SK-N-SH (cell line): ENCODE data around the gene NLRP7. TPM values are rescaled to one million over a fixed set of nuclear protein-coding genes. Genes with fewer than 3 reads are reported as not detected.

Experiments
- CTCF ChIA-PET: fragments of 300-600, 350-600 bp; formaldehyde crosslinking; extraction: SDS; loops from one replicate; lab custom pipeline; 2021; lab: Yijun Ruan, JAX
- POLR2A ChIA-PET: fragments of 350-600 bp; sonication (Branson Sonifier 250); formaldehyde crosslinking; extraction: SDS; loops from one replicate; lab custom pipeline; 2020; ENCODE audit warnings: antibody characterized with exemption, inconsistent platforms; lab: Yijun Ruan, JAX
- DNase-seq: peaks from one replicate; pipeline ENCODE4 v3.0.0; 2012
- H2AFZ ChIP-seq: fragments of 200-600 bp; sonication (generic); 2 replicates; pipeline ENCODE4 v1.8.1; 2016; ENCODE audit warnings: antibody characterized with exemption, mild to moderate bottlenecking, low read depth
- H3F3A ChIP-seq: fragments of 200-600 bp; sonication (generic); replicated peaks from 2 replicates; pipeline ENCODE3; 2016; ENCODE audit warnings: antibody characterized with exemption, mild to moderate bottlenecking; ENCODE audit not compliant: insufficient read depth
- H3K27ac ChIP-seq, 2 experiments: fragments of 200-500 bp in 1 of 2; fragments of 200-600 bp in 1 of 2; sonication (Bioruptor generic) in 1 of 2; sonication (generic), shearing (Covaris generic) in 1 of 2; 2 replicates each; pipeline versions ENCODE4 v1.5.1 to v1.6.1; 2014 to 2016; ENCODE audit warnings: low read depth in 2 of 2, inconsistent platforms in 1 of 2, low read length in 1 of 2, mild to moderate bottlenecking in 1 of 2, mixed read lengths in 1 of 2
- H3K27me3 ChIP-seq: fragments of 200-600 bp; sonication (generic), shearing (Covaris generic); 2 replicates; pipeline ENCODE4 v1.6.1; 2016; ENCODE audit warnings: mixed run types; ENCODE audit not compliant: insufficient read depth
- H3K36me3 ChIP-seq, 2 experiments: fragments of 200-500 bp in 1 of 2; fragments of 200-600 bp in 1 of 2; sonication (Bioruptor generic) in 1 of 2; sonication (generic) in 1 of 2; replicated peaks in 1 of 2; 2 replicates each; pipeline versions ENCODE3 to v1.5.1; 2014 to 2016; ENCODE audit warnings: low read length in 1 of 2, mild to moderate bottlenecking in 1 of 2; ENCODE audit not compliant: insufficient read depth in 2 of 2, control insufficient read depth in 1 of 2
- H3K4me1 ChIP-seq, 2 experiments: fragments of 200-500 bp in 1 of 2; fragments of 200-600 bp in 1 of 2; sonication (Bioruptor generic) in 1 of 2; sonication (generic), shearing (Covaris generic) in 1 of 2; 2 replicates each; pipeline versions ENCODE4 v1.5.1 to v1.6.1; 2014 to 2016; ENCODE audit warnings: low read depth in 1 of 2, low read length in 1 of 2, mixed run types in 1 of 2; ENCODE audit not compliant: insufficient read depth in 2 of 2, control insufficient read depth in 1 of 2
- H3K4me2 ChIP-seq: fragments of 200-600 bp; sonication (generic), shearing (Covaris generic); 2 replicates; pipeline ENCODE4 v1.6.1; 2017; ENCODE audit warnings: mixed run types
- H3K4me3 ChIP-seq, 2 experiments: fragments of 200-500 bp in 1 of 2; fragments of 200-600 bp in 1 of 2; sonication (Bioruptor generic) in 1 of 2; sonication (generic), shearing (Covaris generic) in 1 of 2; 2 replicates each; pipeline versions ENCODE4 v1.5.1 to v1.8.1; 2014 to 2016; ENCODE audit warnings: low read depth in 2 of 2, inconsistent platforms in 1 of 2, low read length in 1 of 2, mild to moderate bottlenecking in 1 of 2, mixed read lengths in 1 of 2, moderate library complexity in 1 of 2
- H3K79me2 ChIP-seq: fragments of 200-600 bp; sonication (generic); 2 replicates; pipeline ENCODE4 v1.8.1; 2017; ENCODE audit warnings: mild to moderate bottlenecking; ENCODE audit not compliant: insufficient read depth
- H3K9ac ChIP-seq: fragments of 200-600 bp; sonication (generic); 2 replicates; pipeline ENCODE4 v1.6.1; 2017; ENCODE audit warnings: mixed run types
- H3K9me2 ChIP-seq: fragments of 200-600 bp; sonication (generic); 2 replicates; pipeline ENCODE4 v1.6.1; 2017; ENCODE audit warnings: mixed run types
- H3K9me3 ChIP-seq: fragments of 200-600 bp; sonication (generic); 2 replicates; pipeline ENCODE4 v1.6.1; 2017; ENCODE audit warnings: mixed run types, mild to moderate bottlenecking, moderate library complexity
- H4K20me1 ChIP-seq: fragments of 200-600 bp; sonication (generic); 2 replicates; pipeline ENCODE4 v1.6.1; 2017; ENCODE audit warnings: mild to moderate bottlenecking, mixed run types; ENCODE audit not compliant: insufficient read depth
- EP300 ChIP-seq, 2 experiments: IDR thresholded peaks; 2 replicates each; pipeline versions ENCODE4 v1.4.0 to v1.6.1; 2012; ENCODE audit warnings: borderline replicate concordance in 1 of 2, low read depth in 1 of 2, low read length in 1 of 2
- EZH2phosphoT487 ChIP-seq: fragments of 200-600 bp; sonication (generic); IDR thresholded peaks from 2 replicates; pipeline ENCODE4 v1.6.1; 2017; ENCODE audit warnings: low read depth, mixed run types, mild to moderate bottlenecking, antibody characterized with exemption, moderate library complexity, borderline replicate concordance
- FOSL2 ChIP-seq: IDR thresholded peaks from 2 replicates; pipeline ENCODE4 v1.4.0; 2012; ENCODE audit warnings: low read depth, mild to moderate bottlenecking, moderate library complexity, borderline replicate concordance
- FOXJ3 ChIP-seq: sonication (generic); formaldehyde crosslinking; IDR thresholded peaks from 2 replicates; pipeline ENCODE4 v1.5.1; 2020; ENCODE audit warnings: mild to moderate bottlenecking, missing genetic modification reagents
- FOXM1 ChIP-seq: IDR thresholded peaks from 2 replicates; pipeline ENCODE4 v1.4.0; 2012; ENCODE audit warnings: low read depth, mild to moderate bottlenecking
- NFIC ChIP-seq: IDR thresholded peaks from 2 replicates; pipeline ENCODE4 v1.4.0; 2012; ENCODE audit warnings: borderline replicate concordance
- RAD21 ChIP-seq: IDR thresholded peaks from 2 replicates; pipeline ENCODE4 v1.6.1; 2012; ENCODE audit warnings: mild to moderate bottlenecking, low read length
- RCOR1 ChIP-seq: fragments of 150-350 bp; IDR thresholded peaks from 2 replicates; pipeline ENCODE4 v1.6.1; 2017; ENCODE audit warnings: antibody characterized with exemption, low read length
- RXRA ChIP-seq: IDR thresholded peaks from 2 replicates; pipeline ENCODE4 v1.4.0; 2012; ENCODE audit warnings: low read depth, mild to moderate bottlenecking, borderline replicate concordance
- SIN3A ChIP-seq: IDR thresholded peaks from 2 replicates; pipeline ENCODE4 v1.6.1; 2012; ENCODE audit warnings: low read depth, mild to moderate bottlenecking, low read length, moderate library complexity, borderline replicate concordance
- WGBS: methylation state at CpG from one replicate; pipeline ENCODE4 v1.1.6; 2017; ENCODE audit warnings: low lambda C conversion rate; 5-methylcytosine and 5-hydroxymethylcytosine counted together
- polyA plus RNA-seq, 3 experiments: library from polyadenylated mRNA; depleted of rRNA; stranded (reverse); fragments of >200 nt; gene quantifications; 2 replicates each; pipeline ENCODE4 v1.2.3, GENCODE V29; 2012
- TF ChIP-seq, protein P1 (sequence below): IDR thresholded peaks from 2 replicates; pipeline ENCODE4 v1.4.0; 2012; ENCODE audit warnings: low read depth, borderline replicate concordance
- TF ChIP-seq, protein P2 (sequence below): IDR thresholded peaks from 2 replicates; pipeline ENCODE4; 2012
- TF ChIP-seq, protein P3 (sequence below): fragments of 200-600 bp; sonication (generic); IDR thresholded peaks from 2 replicates; pipeline ENCODE4 v1.6.1; 2017; ENCODE audit warnings: antibody characterized with exemption, mild to moderate bottlenecking, moderate library complexity

Gene NLRP7
- polyA plus RNA-seq, 1 of the 3 experiments (the other 2 are of a cell fraction): not detected

DNA sequence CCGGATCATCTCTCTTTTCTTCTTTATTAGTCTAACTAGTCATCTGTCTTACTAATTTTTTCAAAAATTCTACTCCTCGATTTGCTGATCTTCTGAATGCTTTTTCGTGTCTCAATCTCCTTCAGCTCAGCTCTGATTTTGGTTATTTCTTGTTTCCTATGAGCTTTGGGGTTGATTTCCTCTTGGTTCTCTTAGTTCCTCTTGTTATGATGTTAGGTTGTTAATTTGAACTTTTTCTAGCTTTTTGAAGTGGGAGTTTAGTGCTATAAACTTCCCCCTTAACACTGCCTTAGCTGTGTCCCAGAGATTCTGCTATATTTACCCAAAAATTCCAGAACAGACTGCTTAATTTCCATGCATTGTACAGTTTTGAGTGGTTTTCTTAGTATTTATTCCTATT is 69.9 kb downstream of the NLRP7 start:
- WGBS: 2% methylated on average over 3 of the region's 3 CpGs
- POLR2A ChIA-PET: no interaction called here
- Histone ChIP-seq H3K9me2 (no peaks in the 10 kb centered on the region), H3K27ac (no peak overlapping the region), H3K9ac (no peak overlapping the region), H3K4me1 (no peaks in the 10 kb centered on the region), H2AFZ (no peak overlapping the region), H3K27me3 (peaks cover 20% of the 10 kb centered on the region; the same call in 1 of the 2 replicates), H3K36me3 (no peaks in the 10 kb centered on the region), H4K20me1 (no peaks in the 10 kb centered on the region), H3F3A (no peaks in the 10 kb centered on the region), H3K4me3 (no peak overlapping the region), H3K4me2 (no peak overlapping the region), H3K79me2 (no peaks in the 10 kb centered on the region), H3K9me3 (no peaks in the 10 kb centered on the region)
- no peak for TF ChIP-seq RCOR1
- TF ChIP-seq FOXJ3 (CRISPR knock-in tag): no peak
- no peak for DNase-seq
- CTCF ChIA-PET: interaction anchor here (0.9 kb wide), 1 partner anchor 754 kb away, joined by 3 read pairs; no protein-coding TSS in a partner anchor

DNA sequence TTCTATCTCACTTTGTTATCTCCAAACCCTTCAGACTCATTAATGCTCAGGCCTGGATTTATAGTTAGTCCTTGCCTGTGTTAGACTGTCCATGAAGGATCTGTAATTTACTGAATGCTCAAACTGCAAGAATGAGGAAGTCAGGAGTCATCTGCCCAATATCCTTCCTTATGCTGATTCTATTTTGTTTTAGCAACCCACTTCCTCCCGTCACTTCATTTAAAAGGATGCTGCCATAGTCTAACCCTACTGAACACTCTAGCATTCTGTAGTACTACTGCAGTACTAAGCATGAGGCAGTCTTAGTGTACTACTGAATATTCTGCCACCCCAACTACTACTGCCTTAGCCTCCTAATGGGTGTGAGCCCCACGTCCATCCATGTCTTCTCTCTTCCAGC is 71.8 kb downstream of the NLRP7 start:
- H3K9me2 ChIP-seq: no peaks in the 10 kb centered on the region
- no peaks in the 10 kb centered on the region for H3K4me1 ChIP-seq
- H3K27ac ChIP-seq: no peak overlapping the region
- WGBS: 2% methylated on average over 2 of the region's 2 CpGs
- H4K20me1 ChIP-seq: no peaks in the 10 kb centered on the region
- no peak for DNase-seq
- CTCF ChIA-PET: no interaction called here
- H3K79me2 ChIP-seq: no peaks in the 10 kb centered on the region
- TF ChIP-seq EP300 (IDR thresholded peaks at IDR 0.05; ENCODE audit: borderline replicate concordance in 1 of 2, low read depth in 1 of 2, low read length in 1 of 2) (no peak), NFIC (no peak), EZH2phosphoT487 (no peak), FOXM1 (no peak), RXRA (no peak), FOSL2 (no peak), RCOR1 (no peak), SIN3A (no peak), FOXJ3 (CRISPR knock-in tag) (no peak), RAD21 (no peak)
- TF ChIP-seq, protein P1, sequence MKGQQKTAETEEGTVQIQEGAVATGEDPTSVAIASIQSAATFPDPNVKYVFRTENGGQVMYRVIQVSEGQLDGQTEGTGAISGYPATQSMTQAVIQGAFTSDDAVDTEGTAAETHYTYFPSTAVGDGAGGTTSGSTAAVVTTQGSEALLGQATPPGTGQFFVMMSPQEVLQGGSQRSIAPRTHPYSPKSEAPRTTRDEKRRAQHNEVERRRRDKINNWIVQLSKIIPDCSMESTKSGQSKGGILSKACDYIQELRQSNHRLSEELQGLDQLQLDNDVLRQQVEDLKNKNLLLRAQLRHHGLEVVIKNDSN: no peak
- TF ChIP-seq, protein P2, sequence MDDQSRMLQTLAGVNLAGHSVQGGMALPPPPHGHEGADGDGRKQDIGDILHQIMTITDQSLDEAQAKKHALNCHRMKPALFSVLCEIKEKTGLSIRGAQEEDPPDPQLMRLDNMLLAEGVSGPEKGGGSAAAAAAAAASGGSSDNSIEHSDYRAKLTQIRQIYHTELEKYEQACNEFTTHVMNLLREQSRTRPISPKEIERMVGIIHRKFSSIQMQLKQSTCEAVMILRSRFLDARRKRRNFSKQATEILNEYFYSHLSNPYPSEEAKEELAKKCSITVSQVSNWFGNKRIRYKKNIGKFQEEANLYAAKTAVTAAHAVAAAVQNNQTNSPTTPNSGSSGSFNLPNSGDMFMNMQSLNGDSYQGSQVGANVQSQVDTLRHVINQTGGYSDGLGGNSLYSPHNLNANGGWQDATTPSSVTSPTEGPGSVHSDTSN: no peak
- TF ChIP-seq, protein P3, sequence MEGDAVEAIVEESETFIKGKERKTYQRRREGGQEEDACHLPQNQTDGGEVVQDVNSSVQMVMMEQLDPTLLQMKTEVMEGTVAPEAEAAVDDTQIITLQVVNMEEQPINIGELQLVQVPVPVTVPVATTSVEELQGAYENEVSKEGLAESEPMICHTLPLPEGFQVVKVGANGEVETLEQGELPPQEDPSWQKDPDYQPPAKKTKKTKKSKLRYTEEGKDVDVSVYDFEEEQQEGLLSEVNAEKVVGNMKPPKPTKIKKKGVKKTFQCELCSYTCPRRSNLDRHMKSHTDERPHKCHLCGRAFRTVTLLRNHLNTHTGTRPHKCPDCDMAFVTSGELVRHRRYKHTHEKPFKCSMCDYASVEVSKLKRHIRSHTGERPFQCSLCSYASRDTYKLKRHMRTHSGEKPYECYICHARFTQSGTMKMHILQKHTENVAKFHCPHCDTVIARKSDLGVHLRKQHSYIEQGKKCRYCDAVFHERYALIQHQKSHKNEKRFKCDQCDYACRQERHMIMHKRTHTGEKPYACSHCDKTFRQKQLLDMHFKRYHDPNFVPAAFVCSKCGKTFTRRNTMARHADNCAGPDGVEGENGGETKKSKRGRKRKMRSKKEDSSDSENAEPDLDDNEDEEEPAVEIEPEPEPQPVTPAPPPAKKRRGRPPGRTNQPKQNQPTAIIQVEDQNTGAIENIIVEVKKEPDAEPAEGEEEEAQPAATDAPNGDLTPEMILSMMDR: no peak
- POLR2A ChIA-PET: no interaction called here
- no peak overlapping the region for H2AFZ ChIP-seq
- no peak overlapping the region for H3K4me3 ChIP-seq
- H3K9me3 ChIP-seq: no peaks in the 10 kb centered on the region
- no peak overlapping the region for H3K4me2 ChIP-seq
- H3K9ac ChIP-seq: no peak overlapping the region
- H3F3A ChIP-seq: no peaks in the 10 kb centered on the region
- no peaks in the 10 kb centered on the region for H3K36me3 ChIP-seq
- H3K27me3 ChIP-seq: peaks cover 13% of the 10 kb centered on the region; the same call in 1 of the 2 replicates
